HepG2 (cell line): ENCODE results near the gene BSN. TPM values are rescaled to one million over a fixed set of nuclear protein-coding genes. Genes with fewer than 3 reads are reported as not detected.
A peak's percentile ranks its signal among the peaks of the same experiment; 100 is the strongest.

ENCODE experiments used
- ATAC-seq: fragments of 200-7000 bp; cut with Tn5 transposase; 3 replicates; pipeline ENCODE4 v1.9.1; 2020; ENCODE audit warnings: mild to moderate bottlenecking, moderate library complexity
- BruUV-seq: library from RNA; stranded (reverse); fragments of 400-500 nt; replicated peaks from 2 replicates; lab custom pipeline; 2021; lab: Mats Ljungman, UMichigan
- CTCF ChIA-PET: fragments of 300-600 bp; formaldehyde crosslinking; extraction: SDS; loops from one replicate; lab custom pipeline; 2021; ENCODE audit warnings: low total read pairs, inconsistent platforms, low intra/inter-chr PET ratio; lab: Yijun Ruan, JAX
- POLR2A ChIA-PET: fragments of 350-600 bp; sonication (Branson Sonifier 250); formaldehyde crosslinking; loops from one replicate; lab custom pipeline; 2020; ENCODE audit warnings: antibody characterized with exemption, inconsistent platforms; lab: Yijun Ruan, JAX
- DNase-seq: peaks from one replicate; pipeline ENCODE4 v3.0.0-alpha.2; 2015; ENCODE audit warnings: low spot score
- FAIRE-seq: peaks from 3 replicates; lab custom pipeline; 2011; peaks lifted over from hg19 to GRCh38; lab: Jason Lieb, UNC
- H2AFZ ChIP-seq: one replicate; pipeline ENCODE4 v1.6.1; 2011; ENCODE audit warnings: low read length, inconsistent platforms
- H3K27ac ChIP-seq: fragments of 300-600 bp; 3 replicates; pipeline ENCODE4 v1.8.0; 2011; ENCODE audit warnings: mixed run types, mild to moderate bottlenecking, mixed read lengths, low read length, inconsistent platforms; ENCODE audit not compliant: insufficient read depth; ENCODE audit errors: extremely low read length
- H3K27me3 ChIP-seq, 2 experiments: fragments of 200-600 bp in 1 of 2; 2 replicates in 1 of 2; 3 replicates in 1 of 2; pipeline versions ENCODE4 v1.6.0 to v1.8.0; 2011; ENCODE audit warnings: low read length in 2 of 2, mild to moderate bottlenecking in 2 of 2, moderate library complexity in 2 of 2, inconsistent platforms in 1 of 2; ENCODE audit not compliant: insufficient read depth in 2 of 2, control insufficient read depth in 1 of 2
- H3K36me3 ChIP-seq, 2 experiments: fragments of 200-600 bp in 1 of 2; replicated peaks in 1 of 2; 2 replicates in 1 of 2; 3 replicates in 1 of 2; pipeline versions ENCODE4 v1.5.1 to v1.8.0; 2011; ENCODE audit warnings: low read length in 2 of 2, inconsistent platforms in 1 of 2; ENCODE audit not compliant: insufficient read depth in 2 of 2, control insufficient read depth in 1 of 2
- H3K4me1 ChIP-seq: 2 replicates; pipeline ENCODE4 v1.5.1; 2012; ENCODE audit warnings: low read length, inconsistent platforms; ENCODE audit not compliant: insufficient read depth
- H3K4me2 ChIP-seq: 2 replicates; pipeline ENCODE4 v1.6.0; 2011; ENCODE audit warnings: low read depth, low read length, inconsistent platforms
- H3K4me3 ChIP-seq, 3 experiments: fragments of 200-600 bp in 1 of 3; sonication (generic), shearing (Covaris generic) in 1 of 3; replicated peaks in 1 of 3; 2 replicates each; pipeline ENCODE4 v1.5.1; 2011 to 2016; ENCODE audit warnings: low read length in 3 of 3, inconsistent platforms in 2 of 3, low read depth in 2 of 3, mild to moderate bottlenecking in 2 of 3, control low read depth in 1 of 3, mixed read lengths in 1 of 3; ENCODE audit not compliant: insufficient read depth in 1 of 3
- H3K79me2 ChIP-seq: one replicate; pipeline ENCODE4 v1.6.1; 2011; ENCODE audit warnings: low read length, inconsistent platforms; ENCODE audit not compliant: insufficient read depth
- H3K9ac ChIP-seq: 2 replicates; pipeline ENCODE4 v1.6.0; 2011; ENCODE audit warnings: mild to moderate bottlenecking, low read depth, low read length, inconsistent platforms; ENCODE audit not compliant: insufficient read depth
- H3K9me3 ChIP-seq: 2 replicates; pipeline ENCODE4 v1.5.1; 2012; ENCODE audit warnings: mild to moderate bottlenecking, low read length
- H4K20me1 ChIP-seq: 2 replicates; pipeline ENCODE4 v1.6.0; 2011; ENCODE audit warnings: inconsistent platforms, mild to moderate bottlenecking, low read length, moderate library complexity; ENCODE audit not compliant: insufficient read depth
- AGO2 ChIP-seq: fragments of 200-400 bp; formaldehyde crosslinking; optimal IDR thresholded peaks from 2 replicates; pipeline ENCODE3; 2017; ENCODE audit warnings: mild to moderate bottlenecking, low read depth, low read length, moderate library complexity
- AKAP8 ChIP-seq: sonication (generic); formaldehyde crosslinking; IDR thresholded peaks from 2 replicates; pipeline ENCODE4 v1.5.1; 2020; ENCODE audit warnings: mild to moderate bottlenecking, missing genetic modification reagents
- FOXO1 ChIP-seq: sonication (generic); formaldehyde crosslinking; IDR thresholded peaks from 2 replicates; pipeline ENCODE4 v1.4.0; 2020; ENCODE audit warnings: missing genetic modification reagents
- HNRNPL ChIP-seq: fragments of 200-400 bp; formaldehyde crosslinking; IDR thresholded peaks from 2 replicates; pipeline ENCODE4 v1.6.1; 2017; ENCODE audit warnings: mild to moderate bottlenecking, low read depth, low read length
- MEIS1 ChIP-seq: sonication (generic); formaldehyde crosslinking; IDR thresholded peaks from 2 replicates; pipeline ENCODE4 v1.9.0; 2021; ENCODE audit warnings: mild to moderate bottlenecking, missing genetic modification reagents, moderate library complexity, borderline replicate concordance
- RBFOX2 ChIP-seq: fragments of 200-400 bp; formaldehyde crosslinking; IDR thresholded peaks from 2 replicates; pipeline ENCODE4 v1.6.1; 2017; ENCODE audit warnings: low read depth, mild to moderate bottlenecking, low read length
- SRY ChIP-seq: sonication (generic); formaldehyde crosslinking; IDR thresholded peaks from 2 replicates; pipeline ENCODE4 v1.8.0; 2022; ENCODE audit warnings: mild to moderate bottlenecking, missing genetic modification reagents
- TAF15 ChIP-seq: fragments of 200-400 bp; formaldehyde crosslinking; IDR thresholded peaks from one replicate; pipeline ENCODE4 v1.6.1; 2018; ENCODE audit warnings: mild to moderate bottlenecking, low read depth, low read length; ENCODE audit not compliant: poor library complexity, severe bottlenecking
- XRCC5 ChIP-seq: fragments of 200-400 bp; formaldehyde crosslinking; optimal IDR thresholded peaks from 2 replicates; pipeline ENCODE3; 2017; ENCODE audit warnings: mild to moderate bottlenecking, low read length
- ZFY ChIP-seq: sonication (generic); formaldehyde crosslinking; IDR thresholded peaks from 2 replicates; pipeline ENCODE4 v1.4.0; 2020; ENCODE audit warnings: missing genetic modification reagents
- ZNF225 ChIP-seq: sonication (generic); formaldehyde crosslinking; IDR thresholded peaks from 2 replicates; pipeline ENCODE4 v1.4.0; 2020; ENCODE audit warnings: mild to moderate bottlenecking, missing genetic modification reagents
- ZNF616 ChIP-seq: sonication (generic); formaldehyde crosslinking; IDR thresholded peaks from 2 replicates; pipeline ENCODE4 v1.5.0; 2020; ENCODE audit warnings: low read depth, mild to moderate bottlenecking, missing genetic modification reagents
- ZNF883 ChIP-seq: sonication (generic); formaldehyde crosslinking; IDR thresholded peaks from 2 replicates; pipeline ENCODE4 v1.5.1; 2020; ENCODE audit warnings: mild to moderate bottlenecking, missing genetic modification reagents; ENCODE audit errors: not compliant biosample characterization
- WGBS: methylation state at CpG from one replicate; pipeline ENCODE4 v1.1.6; 2017; ENCODE audit warnings: low lambda C conversion rate; 5-methylcytosine and 5-hydroxymethylcytosine counted together
- in situ Hi-C: cut with HindIII; loops from 2 replicates; pipeline ENCODE4 v1.10.0; 2017; ENCODE audit warnings: low pct_unique_long_range_greater_than_20kb; ENCODE audit not compliant: extremely low pct_ligation_motif_present
- intact Hi-C: fragments of 100-400 bp; cut with micrococcal nuclease; formaldehyde crosslinking; loops from one replicate; pipeline ENCODE4 v1.10.0; 2022; ENCODE audit not compliant: unreplicated experiment
- polyA plus RNA-seq, 8 experiments: library from polyadenylated mRNA; depleted of rRNA in 3 of 8; stranded (reverse) in 7 of 8; unstranded in 1 of 8; fragments of >200 nt; fragmentation: Illumina TruSeq in 4 of 8; extraction: Trizol in 4 of 8; gene quantifications; 2 replicates each; pipeline versions ENCODE4 v1.2.1 to v1.2.3, GENCODE V29; 2011 to 2016; ENCODE audit warnings: low read depth in 4 of 8, missing spikeins in 1 of 8, mixed read lengths in 1 of 8; ENCODE audit not compliant: insufficient read depth in 1 of 8
- total RNA-seq, 5 experiments: library from RNA; depleted of rRNA; stranded (reverse); fragments of >200 nt; fragmentation: Illumina TruSeq; extraction: Trizol; gene quantifications; 2 replicates each; pipeline ENCODE4 v1.2.3, GENCODE V29; 2016; ENCODE audit warnings: low read depth in 1 of 5
- TF ChIP-seq, protein P1 (sequence below): sonication (generic); formaldehyde crosslinking; IDR thresholded peaks from 2 replicates; pipeline ENCODE4 v1.8.1; 2023; ENCODE audit warnings: mild to moderate bottlenecking, missing genetic modification reagents
- TF ChIP-seq, protein P2 (sequence below): sonication (generic); formaldehyde crosslinking; IDR thresholded peaks from 2 replicates; pipeline ENCODE4 v1.5.0; 2020; ENCODE audit warnings: mild to moderate bottlenecking, missing genetic modification reagents, moderate library complexity
- TF ChIP-seq, protein P3 (sequence below): sonication (generic); formaldehyde crosslinking; IDR thresholded peaks from 2 replicates; pipeline ENCODE4 v1.4.0; 2020; ENCODE audit warnings: missing genetic modification reagents

BSN gene
- total and polyA plus RNA-seq, 2 of the 13 experiments (the other 11 are each of a cell fraction or from before 2014, with no cell fraction given) = 0.42 to 0.86 TPM

DNA sequence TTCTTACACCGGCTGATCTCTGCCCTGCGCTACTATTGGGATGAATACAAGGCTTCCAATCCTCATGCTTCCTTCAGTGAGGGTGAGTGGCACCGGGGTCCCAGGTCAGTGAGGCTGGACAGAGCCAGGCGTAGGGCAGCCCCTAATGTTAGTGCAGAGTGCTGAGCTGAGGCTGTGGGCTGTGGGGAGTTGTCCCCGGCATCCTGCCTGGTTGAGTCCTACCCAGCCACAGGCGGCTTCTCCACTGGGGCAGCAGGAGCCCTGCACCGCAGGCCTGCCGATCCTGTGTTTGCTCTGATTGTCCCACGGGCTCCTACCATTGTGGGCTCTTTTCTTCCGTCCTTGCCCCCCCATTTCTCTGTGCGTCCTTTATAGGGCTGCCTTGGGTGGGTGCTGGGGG lies 148.4 kb downstream of the BSN start (continued):
- TF ChIP-seq, protein P1, sequence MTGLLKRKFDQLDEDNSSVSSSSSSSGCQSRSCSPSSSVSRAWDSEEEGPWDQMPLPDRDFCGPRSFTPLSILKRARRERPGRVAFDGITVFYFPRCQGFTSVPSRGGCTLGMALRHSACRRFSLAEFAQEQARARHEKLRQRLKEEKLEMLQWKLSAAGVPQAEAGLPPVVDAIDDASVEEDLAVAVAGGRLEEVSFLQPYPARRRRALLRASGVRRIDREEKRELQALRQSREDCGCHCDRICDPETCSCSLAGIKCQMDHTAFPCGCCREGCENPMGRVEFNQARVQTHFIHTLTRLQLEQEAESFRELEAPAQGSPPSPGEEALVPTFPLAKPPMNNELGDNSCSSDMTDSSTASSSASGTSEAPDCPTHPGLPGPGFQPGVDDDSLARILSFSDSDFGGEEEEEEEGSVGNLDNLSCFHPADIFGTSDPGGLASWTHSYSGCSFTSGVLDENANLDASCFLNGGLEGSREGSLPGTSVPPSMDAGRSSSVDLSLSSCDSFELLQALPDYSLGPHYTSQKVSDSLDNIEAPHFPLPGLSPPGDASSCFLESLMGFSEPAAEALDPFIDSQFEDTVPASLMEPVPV (CRISPR knock-in tag) = no peak
- no peak for TF ChIP-seq TAF15
- TF ChIP-seq SRY (CRISPR knock-in tag) = no peak
- no peak for TF ChIP-seq ZNF616 (CRISPR knock-in tag)
- no peak for TF ChIP-seq MEIS1
- TF ChIP-seq, all 625 proteins: peak for 0

DNA sequence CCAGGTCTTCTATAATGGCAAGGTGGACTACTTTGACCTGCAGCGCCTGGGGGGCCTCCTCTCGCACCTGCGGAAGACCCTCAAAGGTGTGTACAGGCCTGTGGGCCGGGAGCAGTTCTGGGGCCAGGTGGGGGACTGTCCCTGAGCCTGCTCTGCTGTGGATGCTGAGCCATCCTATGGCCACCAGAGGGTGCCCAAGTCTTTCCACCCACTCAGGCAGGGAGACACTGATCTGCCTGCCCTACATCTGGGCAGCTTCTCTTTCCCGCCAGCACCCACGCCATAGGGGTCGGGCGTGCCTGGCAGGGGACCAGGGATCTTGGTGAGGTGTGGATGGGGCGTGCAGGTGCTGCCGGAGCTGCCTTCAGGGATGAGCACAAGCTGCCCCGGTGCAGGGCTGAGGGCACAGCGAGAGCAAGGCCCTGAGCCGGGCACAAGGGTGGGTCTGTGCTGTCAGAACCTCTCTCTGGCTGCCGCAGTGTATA lies 149.2 kb downstream of the BSN start:
- no TSS peak for BruUV-seq
- peak; percentile 57 for FAIRE-seq
- Histone ChIP-seq H3K4me3 (no peak overlapping the region), H3K4me2 (no peak overlapping the region), H3K4me1 (no peaks in the 10 kb centered on the region), H3K27me3 (no peaks in the 10 kb centered on the region; a peak in 1 of 5 replicates), H3K36me3 (peaks cover 37 to 77% of the 10 kb centered on the region in 2 experiments), H4K20me1 (no peaks in the 10 kb centered on the region), H3K79me2 (no peaks in the 10 kb centered on the region), H3K27ac (no peak overlapping the region), H3K9ac (no peak overlapping the region), H3K9me3 (no peaks in the 10 kb centered on the region), H2AFZ (no peak overlapping the region)
- peak; percentile 60 for DNase-seq
- peak; percentile 87 for ATAC-seq
- POLR2A ChIA-PET = no interaction called here
- WGBS = 80% methylated on average over 12 of the region's 14 CpGs
- intact Hi-C loops = loop anchor here (1.0 to 2.0 kb wide), 2 partner anchors 136 to 203 kb away; no protein-coding TSS in a partner anchor
- CTCF ChIA-PET = interaction anchor here (1.7 to 2.3 kb wide), 2 partner anchors 136 to 203 kb away, joined by 7 to 14 read pairs; no protein-coding TSS in a partner anchor
- in situ Hi-C loops = loop anchor here (5.0 kb wide), 2 partner anchors 134 to 204 kb away; no protein-coding TSS in a partner anchor
- TF ChIP-seq, protein P2, sequence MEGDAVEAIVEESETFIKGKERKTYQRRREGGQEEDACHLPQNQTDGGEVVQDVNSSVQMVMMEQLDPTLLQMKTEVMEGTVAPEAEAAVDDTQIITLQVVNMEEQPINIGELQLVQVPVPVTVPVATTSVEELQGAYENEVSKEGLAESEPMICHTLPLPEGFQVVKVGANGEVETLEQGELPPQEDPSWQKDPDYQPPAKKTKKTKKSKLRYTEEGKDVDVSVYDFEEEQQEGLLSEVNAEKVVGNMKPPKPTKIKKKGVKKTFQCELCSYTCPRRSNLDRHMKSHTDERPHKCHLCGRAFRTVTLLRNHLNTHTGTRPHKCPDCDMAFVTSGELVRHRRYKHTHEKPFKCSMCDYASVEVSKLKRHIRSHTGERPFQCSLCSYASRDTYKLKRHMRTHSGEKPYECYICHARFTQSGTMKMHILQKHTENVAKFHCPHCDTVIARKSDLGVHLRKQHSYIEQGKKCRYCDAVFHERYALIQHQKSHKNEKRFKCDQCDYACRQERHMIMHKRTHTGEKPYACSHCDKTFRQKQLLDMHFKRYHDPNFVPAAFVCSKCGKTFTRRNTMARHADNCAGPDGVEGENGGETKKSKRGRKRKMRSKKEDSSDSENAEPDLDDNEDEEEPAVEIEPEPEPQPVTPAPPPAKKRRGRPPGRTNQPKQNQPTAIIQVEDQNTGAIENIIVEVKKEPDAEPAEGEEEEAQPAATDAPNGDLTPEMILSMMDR = peak; percentile 95
- peak; percentile 23; the same call in 1 of the 2 replicates for TF ChIP-seq ZFY (CRISPR knock-in tag)
- TF ChIP-seq FOXO1 = peak; percentile 36; the same call in 1 of the 2 replicates
- TF ChIP-seq, protein P3, sequence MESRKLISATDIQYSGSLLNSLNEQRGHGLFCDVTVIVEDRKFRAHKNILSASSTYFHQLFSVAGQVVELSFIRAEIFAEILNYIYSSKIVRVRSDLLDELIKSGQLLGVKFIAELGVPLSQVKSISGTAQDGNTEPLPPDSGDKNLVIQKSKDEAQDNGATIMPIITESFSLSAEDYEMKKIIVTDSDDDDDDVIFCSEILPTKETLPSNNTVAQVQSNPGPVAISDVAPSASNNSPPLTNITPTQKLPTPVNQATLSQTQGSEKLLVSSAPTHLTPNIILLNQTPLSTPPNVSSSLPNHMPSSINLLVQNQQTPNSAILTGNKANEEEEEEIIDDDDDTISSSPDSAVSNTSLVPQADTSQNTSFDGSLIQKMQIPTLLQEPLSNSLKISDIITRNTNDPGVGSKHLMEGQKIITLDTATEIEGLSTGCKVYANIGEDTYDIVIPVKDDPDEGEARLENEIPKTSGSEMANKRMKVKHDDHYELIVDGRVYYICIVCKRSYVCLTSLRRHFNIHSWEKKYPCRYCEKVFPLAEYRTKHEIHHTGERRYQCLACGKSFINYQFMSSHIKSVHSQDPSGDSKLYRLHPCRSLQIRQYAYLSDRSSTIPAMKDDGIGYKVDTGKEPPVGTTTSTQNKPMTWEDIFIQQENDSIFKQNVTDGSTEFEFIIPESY (CRISPR knock-in tag) = peak; percentile 86
- peak; percentile 57 for TF ChIP-seq AGO2
- 0 out of 2 replicates have a peak, but pooled peaks have one; percentile 28 for TF ChIP-seq ZNF225 (CRISPR knock-in tag)
- peak; percentile 48 for TF ChIP-seq ZNF883 (CRISPR knock-in tag)
- TF ChIP-seq HNRNPL = 0 out of 2 replicates have a peak, but pooled peaks have one; percentile 55
- TF ChIP-seq XRCC5 = peak; percentile 29
- 0 out of 2 replicates have a peak, but pooled peaks have one; percentile 30 for TF ChIP-seq RBFOX2
- 0 out of 2 replicates have a peak, but pooled peaks have one; percentile 40 for TF ChIP-seq AKAP8
